Stimulated activated CD4-positive, alpha-beta T cell treated with anti-CD3 and anti-CD28 coated beads, Interleukin-15, amount 100 ng/mL, for 48 hours (primary cell): ENCODE data around the gene PTPRK.

ENCODE experiments used
- DNase-seq, 2 donors: peaks; one replicate each; pipeline ENCODE4 v3.0.0-alpha.2; 2020; ENCODE audit warnings: low read depth in 2 of 2

Gene PTPRK

GRCh38 chr6:128139519-128139918 lies 380.9 kb downstream of the PTPRK start:
- DNase-seq = no peak

- DNase-seq = no peak
Measured at GRCh38 chr6:128138694-128139093, 381.7 kb downstream of the PTPRK start.

- no peak for DNase-seq
Measured at GRCh38 chr6:128135325-128135724, 385.1 kb downstream of the PTPRK start.

- no peak for DNase-seq
Measured at GRCh38 chr6:128131566-128131965, 388.8 kb downstream of the PTPRK start.

GRCh38 chr6:128131036-128131435 lies 389.4 kb downstream of the PTPRK start:
- no peak for DNase-seq

- DNase-seq = no peak
Measured at GRCh38 chr6:128129679-128130078, 390.7 kb downstream of the PTPRK start.

GRCh38 chr6:128127650-128128049 lies 392.7 kb downstream of the PTPRK start:
- DNase-seq = no peak

- no peak for DNase-seq
Measured at GRCh38 chr6:128124713-128125112, 395.7 kb downstream of the PTPRK start.

- DNase-seq = no peak
Measured at GRCh38 chr6:128121610-128122009, 398.8 kb downstream of the PTPRK start.

- no peak for DNase-seq
Measured at GRCh38 chr6:128121190-128121589, 399.2 kb downstream of the PTPRK start.

GRCh38 chr6:128118401-128118800 lies 402.0 kb downstream of the PTPRK start:
- no peak for DNase-seq

- DNase-seq = no peak
Measured at GRCh38 chr6:128117916-128118315, 402.5 kb downstream of the PTPRK start.

- DNase-seq = no peak
Measured at GRCh38 chr6:128114164-128114563, 406.2 kb downstream of the PTPRK start.

- no peak for DNase-seq
Measured at GRCh38 chr6:128112494-128112893, 407.9 kb downstream of the PTPRK start.

GRCh38 chr6:128111096-128111495 lies 409.3 kb downstream of the PTPRK start:
- DNase-seq = no peak

GRCh38 chr6:128107682-128108081 lies 412.7 kb downstream of the PTPRK start:
- no peak for DNase-seq

GRCh38 chr6:128099571-128100197 lies 420.7 kb downstream of the PTPRK start:
- DNase-seq = no peak

GRCh38 chr6:128098000-128098581 lies 422.3 kb downstream of the PTPRK start:
- no peak for DNase-seq

- DNase-seq = no peak
Measured at GRCh38 chr6:128097009-128097408, 423.4 kb downstream of the PTPRK start.

GRCh38 chr6:128095362-128095761 lies 425.0 kb downstream of the PTPRK start:
- no peak for DNase-seq

GRCh38 chr6:128079021-128079420 lies 441.4 kb downstream of the PTPRK start:
- no peak for DNase-seq

GRCh38 chr6:128078276-128078675 lies 442.1 kb downstream of the PTPRK start:
- no peak for DNase-seq

- DNase-seq = no peak
Measured at GRCh38 chr6:128076843-128077242, 443.6 kb downstream of the PTPRK start.

- DNase-seq = no peak
Measured at GRCh38 chr6:128074567-128074966, 445.8 kb downstream of the PTPRK start.
